GM19099 (cell line): ENCODE results near the gene SULT1C3.

Experiments used
- POLR2A ChIP-seq: IDR thresholded peaks from 3 replicates; pipeline ENCODE4 v1.6.1; 2011; ENCODE audit warnings: low read depth; ENCODE audit not compliant: insufficient read length; ENCODE audit errors: extremely low read depth

The SULT1C3 gene

GRCh38 chr2:108270768-108271506 is 31.2 kb downstream of the SULT1C3 start:
- TF ChIP-seq POLR2A: no peak

- no peak for TF ChIP-seq POLR2A
Measured at GRCh38 chr2:108271691-108272253, 32.0 kb downstream of the SULT1C3 start.

- no peak for TF ChIP-seq POLR2A
Measured at GRCh38 chr2:108278631-108279030, 38.9 kb downstream of the SULT1C3 start.

- no peak for TF ChIP-seq POLR2A
Measured at GRCh38 chr2:108279468-108279867, 39.7 kb downstream of the SULT1C3 start.

GRCh38 chr2:108280466-108280865 is 40.7 kb downstream of the SULT1C3 start:
- TF ChIP-seq POLR2A: no peak

- no peak for TF ChIP-seq POLR2A
Measured at GRCh38 chr2:108285616-108286015, 45.8 kb downstream of the SULT1C3 start.

GRCh38 chr2:108287169-108287568 is 47.4 kb downstream of the SULT1C3 start:
- no peak for TF ChIP-seq POLR2A

GRCh38 chr2:108288534-108289106 is 48.9 kb downstream of the SULT1C3 start, which contains the start of gene SULT1C2:
SULT1C2 (plus strand) TSS chr2:108288895; CDS start chr2:108293668, 4,773 bp downstream.
- TF ChIP-seq POLR2A: no peak

GRCh38 chr2:108293850-108294249 is 54.1 kb downstream of the SULT1C3 start:
- no peak for TF ChIP-seq POLR2A

GRCh38 chr2:108297436-108298141 is 57.8 kb downstream of the SULT1C3 start:
- no peak for TF ChIP-seq POLR2A

GRCh38 chr2:108301558-108301957 is 61.8 kb downstream of the SULT1C3 start:
- TF ChIP-seq POLR2A: no peak

- no peak for TF ChIP-seq POLR2A
Measured at GRCh38 chr2:108304975-108305374, 65.2 kb downstream of the SULT1C3 start.

- TF ChIP-seq POLR2A: no peak
Measured at GRCh38 chr2:108305901-108306300, 66.1 kb downstream of the SULT1C3 start.

GRCh38 chr2:108309903-108310302 is 70.1 kb downstream of the SULT1C3 start:
- no peak for TF ChIP-seq POLR2A
